Measurements from ENCODE around the gene PPM1H. TPM values are rescaled to one million over a fixed set of nuclear protein-coding genes. Genes with fewer than 3 reads are reported as not detected.
"Not testable (repeated sequence)": the region's sequence is repeated elsewhere in the genome, so short reads cannot be mapped to it uniquely, and the experiment has no call there.

PPM1H gene
- total RNA-seq, 2 experiments from 2014 or later: 0.13 to 0.17 TPM

- CTCF ChIA-PET: no interaction called here
- POLR2A ChIA-PET: no interaction called here
These were observed 15.4 kb upstream of the PPM1H start for GRCh38 chr12:62950317-62950716.

GRCh38 chr12:62948123-62948522, 13.2 kb upstream of the PPM1H start:
- CTCF ChIA-PET: no interaction called here
- POLR2A ChIA-PET: no interaction called here

DNA sequence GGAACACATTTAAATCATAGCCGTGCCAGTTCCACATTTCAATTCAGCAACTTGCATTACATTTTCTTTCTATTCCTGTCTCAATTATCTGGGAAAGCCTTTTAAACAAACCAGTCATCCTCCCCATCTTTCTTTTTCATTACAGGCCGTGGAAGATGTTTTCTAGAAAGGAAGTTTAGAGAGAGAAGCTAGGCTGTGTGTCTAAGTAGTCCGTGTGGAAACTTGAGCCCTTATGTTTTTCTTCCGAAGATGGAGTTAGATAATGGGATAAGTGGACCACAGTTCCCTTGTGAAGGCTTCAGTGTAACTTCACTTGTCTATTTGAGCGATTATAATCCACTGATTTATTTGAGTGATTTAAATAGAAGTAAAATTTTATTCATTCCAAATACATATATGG, 12.4 kb upstream of the PPM1H start:
- POLR2A ChIA-PET: no interaction called here
- CTCF ChIA-PET: no interaction called here

GRCh38 chr12:62943779-62944395, 8.9 kb upstream of the PPM1H start:
- ChIA-PET CTCF (no interaction called here), POLR2A (no interaction called here)

- POLR2A ChIA-PET: not testable (repeated sequence)
These were observed 7.4 kb upstream of the PPM1H start for GRCh38 chr12:62942316-62942715.

GRCh38 chr12:62934239-62934798, 631 bp downstream of the PPM1H start:
- POLR2A ChIA-PET: no interaction called here
- CTCF ChIA-PET: no interaction called here

More at GRCh38 chr12:62942316-62942715, 7.4 kb upstream of the PPM1H start:
- CTCF ChIA-PET: not testable (repeated sequence)

DNA sequence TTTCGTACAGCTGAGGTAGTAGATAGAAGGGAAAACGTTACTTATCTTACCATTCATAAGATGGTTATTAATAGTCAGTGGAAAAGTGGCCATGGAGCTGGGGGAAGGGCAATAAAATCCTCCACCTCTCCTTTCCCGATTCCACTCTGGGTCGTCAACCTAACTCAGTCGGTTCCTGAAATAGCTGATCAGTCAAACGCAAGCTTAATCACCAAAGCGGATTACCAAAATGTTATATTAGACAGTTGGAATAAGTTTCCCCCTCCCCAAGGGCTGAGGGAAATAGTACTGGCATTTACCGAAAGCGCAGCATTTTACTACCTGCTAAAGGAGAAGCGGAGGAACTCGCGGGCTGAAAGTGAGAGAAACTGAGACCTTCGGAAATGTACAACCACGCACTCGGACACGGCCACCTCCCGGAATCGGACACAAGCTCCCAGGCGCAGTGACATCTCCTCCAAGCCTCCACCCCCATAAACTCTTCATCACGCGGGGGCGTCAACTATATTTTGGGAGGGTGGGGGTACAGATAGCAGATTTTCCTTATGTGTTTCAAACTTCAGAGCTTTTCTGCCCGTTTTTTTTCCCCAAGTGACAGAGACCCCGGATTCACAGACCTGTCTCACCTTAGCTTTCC, 1.2 kb downstream of the PPM1H start:
- CTCF ChIA-PET: no interaction called here
- POLR2A ChIA-PET: no interaction called here

DNA sequence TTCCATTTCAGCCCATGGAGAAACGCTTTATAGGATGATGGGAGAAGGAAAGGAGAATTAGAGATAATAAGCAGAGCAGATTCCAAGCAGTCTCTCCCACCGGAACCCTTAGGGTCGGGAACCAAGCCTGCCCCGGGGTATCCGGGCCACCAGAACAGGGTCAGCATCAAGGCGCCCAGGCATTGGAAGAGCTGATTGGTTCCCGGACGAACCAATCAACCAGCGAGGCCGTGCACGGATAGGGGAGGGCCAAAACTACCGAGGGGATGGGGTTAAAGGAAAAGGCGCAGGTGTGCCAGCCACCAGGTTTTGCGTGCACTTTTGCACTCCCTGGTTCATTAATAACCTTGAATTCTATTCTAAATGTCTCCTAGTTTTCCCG, 1.7 kb downstream of the PPM1H start:
- CTCF ChIA-PET: no interaction called here
- POLR2A ChIA-PET: no interaction called here

GRCh38 chr12:62931477-62931876, 3.5 kb downstream of the PPM1H start:
- CTCF ChIA-PET: no interaction called here
- POLR2A ChIA-PET: no interaction called here

DNA sequence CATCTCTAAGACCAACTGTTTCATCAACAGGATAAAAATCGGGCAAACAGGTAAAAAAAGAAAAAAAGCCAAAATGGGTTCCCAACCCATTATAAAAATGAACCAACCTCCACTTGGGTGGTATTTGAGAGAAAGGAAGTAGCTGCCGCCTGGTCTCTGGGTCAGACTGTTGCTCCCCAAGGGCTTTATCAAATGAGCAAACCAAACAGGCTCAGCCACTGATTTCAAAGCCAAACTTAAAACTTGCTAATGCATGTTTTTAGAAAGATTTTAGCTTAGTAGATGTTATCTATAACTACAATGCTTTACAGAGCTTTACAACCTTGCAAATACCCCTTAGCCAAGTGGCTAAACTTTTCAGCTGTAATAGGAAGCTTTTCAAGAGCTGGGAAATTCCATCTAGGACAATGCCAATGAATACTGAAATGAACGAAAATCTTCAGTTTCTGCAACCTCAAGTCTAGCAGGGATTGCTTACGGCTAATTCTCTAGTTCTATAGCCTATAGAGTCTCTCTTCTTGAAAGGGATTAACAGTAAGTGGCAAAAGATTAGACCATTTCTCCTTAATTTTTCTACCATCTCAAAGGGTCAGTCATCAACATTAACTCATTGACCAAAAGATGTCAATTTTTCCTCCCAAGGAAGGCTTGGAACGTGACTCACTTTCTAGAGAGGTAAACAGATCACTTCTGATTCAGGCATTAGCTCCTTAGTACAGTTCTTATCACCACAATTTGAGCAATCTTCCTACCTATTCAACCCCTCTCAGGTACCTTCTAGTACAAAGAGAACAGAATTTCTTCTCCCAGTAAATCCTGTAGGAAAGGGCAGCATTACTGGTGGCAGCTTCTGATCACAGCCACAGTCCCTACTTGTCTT, 4.2 kb downstream of the PPM1H start:
- ChIA-PET CTCF (no interaction called here), POLR2A (no interaction called here)

- CTCF ChIA-PET: no interaction called here
- POLR2A ChIA-PET: no interaction called here
These were observed 6.3 kb downstream of the PPM1H start for GRCh38 chr12:62928632-62929031.

GRCh38 chr12:62925680-62926079, 9.3 kb downstream of the PPM1H start:
- CTCF ChIA-PET: no interaction called here
- POLR2A ChIA-PET: no interaction called here

GRCh38 chr12:62924084-62924483, 10.9 kb downstream of the PPM1H start:
- ChIA-PET POLR2A (no interaction called here), CTCF (no interaction called here)

DNA sequence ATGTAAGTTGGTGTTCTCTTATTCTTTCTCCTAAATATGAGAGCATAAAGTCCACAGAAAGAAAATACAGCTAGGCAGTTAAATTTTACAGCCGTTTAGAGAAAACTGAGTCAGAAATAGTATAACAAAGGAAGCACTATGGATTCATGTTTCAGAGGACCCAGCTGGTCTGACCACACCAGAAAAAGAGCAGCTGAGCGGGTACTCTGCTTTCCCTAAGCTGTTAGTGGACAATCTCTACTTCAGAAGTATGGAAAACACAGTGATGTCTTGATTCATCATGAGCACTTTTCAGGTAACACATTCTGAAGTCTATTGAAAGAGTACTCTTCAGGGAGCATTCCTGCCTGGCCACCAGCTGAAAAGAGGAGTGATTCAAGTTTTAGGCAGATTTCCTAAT, 12.4 kb downstream of the PPM1H start:
- POLR2A ChIA-PET: no interaction called here
- CTCF ChIA-PET: no interaction called here

GRCh38 chr12:62919838-62920237, 15.1 kb downstream of the PPM1H start:
- CTCF ChIA-PET: no interaction called here
- POLR2A ChIA-PET: no interaction called here

DNA sequence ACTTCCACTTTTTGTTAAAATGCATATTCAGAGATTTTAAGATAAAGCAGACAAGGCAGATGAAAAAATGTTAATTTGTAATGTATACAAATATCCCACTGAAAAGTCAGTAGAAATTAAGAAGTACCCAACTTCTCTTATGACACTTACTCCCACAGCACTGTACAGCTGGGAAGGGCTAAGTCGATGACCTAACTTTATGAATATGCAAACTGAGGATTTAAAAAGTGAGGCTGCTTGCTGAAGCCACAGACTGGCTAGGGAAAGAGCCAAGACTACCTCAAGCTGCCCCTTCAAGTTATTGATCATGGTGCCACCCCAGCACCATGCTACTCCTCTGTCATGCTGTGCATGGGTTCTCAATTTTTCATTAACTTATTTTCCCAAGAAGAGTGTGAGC, 17.0 kb downstream of the PPM1H start:
- ChIA-PET CTCF (no interaction called here), POLR2A (no interaction called here)

- POLR2A ChIA-PET: no interaction called here
- CTCF ChIA-PET: no interaction called here
These were observed 18.1 kb downstream of the PPM1H start for GRCh38 chr12:62916632-62917425.

DNA sequence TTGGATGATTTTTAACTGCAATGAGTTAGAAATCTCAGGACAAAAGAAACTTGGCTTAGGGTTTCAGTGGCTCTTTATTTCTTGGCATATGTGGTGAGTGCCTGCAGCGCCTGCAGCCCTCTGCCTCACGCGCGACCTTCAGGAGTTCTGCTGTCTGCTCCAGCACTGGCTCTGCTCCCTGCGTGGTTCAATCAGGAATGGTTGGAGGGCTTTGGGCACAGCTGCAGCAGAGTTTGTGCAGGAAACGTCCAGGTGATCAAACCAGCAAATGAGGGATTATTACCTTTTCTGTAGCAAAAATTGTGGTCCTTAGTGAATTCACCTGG, 19.8 kb downstream of the PPM1H start:
- CTCF ChIA-PET: no interaction called here
- POLR2A ChIA-PET: no interaction called here

DNA sequence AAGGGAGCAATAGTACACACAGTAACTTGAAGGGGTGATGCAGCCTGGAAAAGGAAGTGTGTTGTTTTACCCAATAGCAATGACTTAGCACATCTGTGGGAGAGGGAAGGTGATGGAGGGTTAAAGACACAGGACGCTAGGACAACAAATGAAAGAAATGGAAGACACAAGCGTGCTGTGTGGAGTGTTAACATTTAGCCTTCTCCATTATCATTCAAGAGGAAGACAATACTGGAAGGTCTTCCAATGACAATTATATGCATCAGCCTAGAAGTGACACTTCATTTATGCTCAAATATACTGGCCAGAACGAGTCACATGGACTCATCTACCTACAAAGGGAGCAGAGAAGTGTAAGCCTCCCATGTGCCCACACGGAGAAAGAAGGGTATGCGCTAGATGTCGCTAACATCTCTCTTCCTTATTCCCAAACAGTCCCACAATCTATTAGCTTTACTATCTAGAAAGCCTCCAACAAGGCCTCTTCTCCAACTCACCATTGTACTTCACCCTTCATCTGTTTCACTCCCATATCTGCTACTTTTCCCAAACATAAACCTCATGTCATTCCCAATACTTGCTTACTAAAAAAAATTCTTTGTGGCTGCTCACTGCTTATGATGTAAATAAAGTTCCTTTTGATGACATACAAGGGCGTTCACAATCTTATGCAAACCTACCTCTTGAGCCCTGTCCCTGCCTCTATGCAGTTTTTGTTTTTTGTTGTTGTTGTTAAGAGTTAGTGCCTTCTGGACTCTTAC, 20.3 kb downstream of the PPM1H start:
- POLR2A ChIA-PET: no interaction called here
- CTCF ChIA-PET: no interaction called here

DNA sequence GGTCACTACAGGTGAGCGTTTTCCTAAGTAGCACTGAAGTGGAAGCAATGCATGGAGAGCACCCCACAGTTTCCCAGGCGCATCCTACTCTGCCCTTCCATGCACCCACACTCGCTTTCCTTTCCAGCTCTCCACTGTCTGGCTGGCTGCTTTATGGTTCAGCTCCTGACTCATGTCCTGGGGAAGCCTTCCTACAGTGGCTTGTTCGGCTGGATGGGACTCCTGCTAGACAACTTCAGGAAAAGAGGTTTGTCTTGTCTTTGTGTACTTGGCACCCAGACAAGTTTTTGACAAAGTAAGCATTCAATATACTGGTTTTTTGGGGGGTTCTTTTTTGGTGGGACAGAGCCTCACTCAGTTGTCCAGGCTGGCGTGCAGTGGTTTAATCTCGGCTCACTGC, 21.6 kb downstream of the PPM1H start:
- ChIA-PET POLR2A (no interaction called here), CTCF (no interaction called here)
